B cell (primary cell): ENCODE measurements around the gene KYAT1. TPM values are rescaled to one million over a fixed set of nuclear protein-coding genes. Genes with fewer than 3 reads are reported as not detected.

Experiments
- ATAC-seq: fragments of 200-7000 bp; cut with Tn5 transposase; one replicate; pipeline ENCODE4 v1.10.0; 2021; ENCODE audit warnings: low read depth, mild to moderate bottlenecking, moderate number of reproducible peaks, moderate library complexity
- CTCF ChIA-PET: fragments of 350-600 bp; sonication (Branson Sonifier 250); formaldehyde crosslinking; loops from one replicate; lab custom pipeline; 2021; ENCODE audit warnings: antibody characterized with exemption, inconsistent platforms; lab: Charles Lee
- POLR2A ChIA-PET: fragments of 350-600 bp; sonication (Branson Sonifier 250); formaldehyde crosslinking; loops from one replicate; lab custom pipeline; 2021; ENCODE audit warnings: antibody characterized with exemption; lab: Charles Lee
- DNase-seq: peaks from one replicate; pipeline ENCODE4 v3.0.0; 2013
- H2AFZ ChIP-seq: 2 replicates; pipeline ENCODE4 v1.6.1; 2012; ENCODE audit warnings: mild to moderate bottlenecking, low read depth, low read length; ENCODE audit not compliant: insufficient read depth, poor library complexity, severe bottlenecking
- H3K27ac ChIP-seq, 2 donors: 1 replicate in 1 of 2; 2 replicates in 1 of 2; pipeline ENCODE4 v1.5.1; 2012 to 2013; ENCODE audit warnings: low read length in 2 of 2, mild to moderate bottlenecking in 2 of 2, moderate library complexity in 1 of 2
- H3K27me3 ChIP-seq, 4 experiments: fragments of 200-600 bp in 1 of 4; sonication (generic) in 1 of 4; replicated peaks in 1 of 4; 1 replicate in 2 of 4; 2 replicates in 2 of 4; pipeline versions ENCODE4 v1.6.1 to v1.7.0; 2013 to 2016; ENCODE audit warnings: low read length in 3 of 4, mild to moderate bottlenecking in 2 of 4, mixed read lengths in 1 of 4, moderate library complexity in 1 of 4; ENCODE audit not compliant: insufficient read depth in 4 of 4, control insufficient read depth in 3 of 4; ENCODE audit errors: control extremely low read depth in 1 of 4
- H3K36me3 ChIP-seq, 2 experiments: replicated peaks in 1 of 2; 1 replicate in 1 of 2; 2 replicates in 1 of 2; pipeline versions ENCODE4 v1.6.1 to v1.7.1; 2013; ENCODE audit warnings: low read length in 1 of 2; ENCODE audit not compliant: insufficient read depth in 2 of 2, control insufficient read depth in 1 of 2; ENCODE audit errors: control extremely low read depth in 1 of 2, extremely low read depth in 1 of 2
- H3K4me1 ChIP-seq, 2 donors: fragments of 200-600 bp in 1 of 2; sonication (generic) in 1 of 2; 1 replicate in 1 of 2; 2 replicates in 1 of 2; pipeline versions ENCODE4 v1.5.1 to v1.6.1; 2013 to 2017; ENCODE audit warnings: low read length in 2 of 2; ENCODE audit not compliant: control insufficient read depth in 2 of 2, insufficient read depth in 2 of 2
- H3K4me2 ChIP-seq: replicated peaks from 2 replicates; pipeline ENCODE3; 2012; ENCODE audit warnings: mild to moderate bottlenecking, low read depth, low read length; ENCODE audit not compliant: poor library complexity, severe bottlenecking
- H3K4me3 ChIP-seq, 5 experiments: fragments of 200-600 bp in 1 of 5; sonication (generic) in 1 of 5; 1 replicate in 3 of 5; 2 replicates in 2 of 5; pipeline versions ENCODE4 v1.5.1 to v1.7.0; 2011 to 2016; ENCODE audit warnings: low read length in 4 of 5, mild to moderate bottlenecking in 4 of 5, low read depth in 2 of 5, control low read depth in 1 of 5, moderate library complexity in 1 of 5; ENCODE audit not compliant: insufficient read depth in 1 of 5; ENCODE audit errors: control extremely low read depth in 1 of 5, extremely low read depth in 1 of 5
- H3K79me2 ChIP-seq: fragments of 200-600 bp; sonication (generic); one replicate; pipeline ENCODE4 v1.6.0; 2016; ENCODE audit warnings: low read length; ENCODE audit not compliant: control insufficient read depth, insufficient read depth
- H3K9ac ChIP-seq: fragments of 200-600 bp; sonication (generic); 2 replicates; pipeline ENCODE4 v1.6.1; 2017; ENCODE audit warnings: mild to moderate bottlenecking, low read length, moderate library complexity
- H3K9me3 ChIP-seq, 3 donors: one replicate each; pipeline versions ENCODE4 v1.6.1 to v1.7.1; 2013; ENCODE audit warnings: low read length in 2 of 3; ENCODE audit not compliant: control insufficient read depth in 2 of 3, insufficient read depth in 1 of 3; ENCODE audit errors: control extremely low read depth in 1 of 3
- H4K20me1 ChIP-seq: 2 replicates; pipeline ENCODE4 v1.6.0; 2012; ENCODE audit warnings: mild to moderate bottlenecking, low read length; ENCODE audit not compliant: insufficient read depth, control insufficient read depth, poor library complexity, severe bottlenecking
- H3K27ac Mint-ChIP-seq: one replicate; pipeline ENCODE4 v1.8.0; 2021; ENCODE audit warnings: mixed read lengths
- H3K27me3 Mint-ChIP-seq: one replicate; pipeline ENCODE4 v1.8.0; 2021; ENCODE audit warnings: mixed read lengths
- H3K4me1 Mint-ChIP-seq: one replicate; pipeline ENCODE4 v1.8.0; 2021; ENCODE audit warnings: mixed read lengths
- H3K4me3 Mint-ChIP-seq: one replicate; pipeline ENCODE4 v1.8.0; 2021; ENCODE audit warnings: mixed read lengths
- H3K9me3 Mint-ChIP-seq: one replicate; pipeline ENCODE4 v1.8.0; 2022; ENCODE audit warnings: mixed read lengths; ENCODE audit not compliant: insufficient read depth
- CTCF ChIP-seq: fragments of 200-600 bp; IDR thresholded peaks from one replicate; pipeline ENCODE4 v1.8.0; 2022; ENCODE audit warnings: antibody characterized with exemption, mild to moderate bottlenecking
- EZH2 ChIP-seq: IDR thresholded peaks from 2 replicates; pipeline ENCODE4 v1.6.1; 2012; ENCODE audit warnings: borderline replicate concordance, low read depth, mild to moderate bottlenecking, moderate library complexity, low read length; ENCODE audit not compliant: insufficient read depth, poor library complexity, severe bottlenecking
- WGBS: methylation state at CpG from one replicate; pipeline ENCODE4 v1.1.5; 2013; ENCODE audit warnings: missing lambda C conversion rate; ENCODE audit not compliant: insufficient coverage; 5-methylcytosine and 5-hydroxymethylcytosine counted together
- intact Hi-C: fragments of 100-400 bp; cut with micrococcal nuclease; formaldehyde crosslinking; loops from one replicate; pipeline ENCODE4 v1.10.0; 2022
- polyA plus RNA-seq: library from polyadenylated mRNA; depleted of rRNA; stranded (reverse); fragments of >200 nt; gene quantifications from 2 replicates; pipeline ENCODE4 v1.2.3, GENCODE V29; 2012
- total RNA-seq, 2 donors: library from RNA; stranded (reverse); fragments of 120-200 nt in 1 of 2; gene quantifications; 1 replicate in 1 of 2; 2 replicates in 1 of 2; pipeline versions ENCODE4 v1.2.3 to v1.2.4, GENCODE V29; 2013 to 2022

Gene KYAT1
- total and polyA plus RNA-seq, 2 donors (not counting 1 experiment from before 2014, with no cell fraction given), result 7.0 to 16.2 TPM

- CTCF ChIA-PET, result interaction anchor here (0.5 to 0.7 kb wide), 2 partner anchors 9 to 60 kb away, joined by 4 read pairs; no protein-coding TSS in a partner anchor
- H3K4me3 Mint-ChIP-seq, result peak within 1 kb of the TSS; percentile 91
- 8% methylated on average over 63 of the region's 64 CpGs for WGBS
Measured at GRCh38 chr9:128786681-128787601, 94.8 kb downstream of the KYAT1 start, which contains the start of gene TBC1D13. Gene TBC1D13, plus strand, starts transcription at chr9:128787253. Its CDS starts 101 bp downstream, at chr9:128787354.

More at GRCh38 chr9:128786681-128787601, 94.8 kb downstream of the KYAT1 start, which contains the start of gene TBC1D13:
- H3K36me3 ChIP-seq, result peaks cover 0 to 21% of the 10 kb centered on the region in 2 experiments
- peaks cover 5% of the 10 kb centered on the region for H4K20me1 ChIP-seq
- no peaks in the 10 kb centered on the region for H3K27me3 ChIP-seq
- peaks cover 33% of the 10 kb centered on the region for H3K79me2 ChIP-seq
- no peak for TF ChIP-seq CTCF
- TF ChIP-seq EZH2, result no peak
- no peaks in the 10 kb centered on the region for H3K9me3 Mint-ChIP-seq
- peaks cover under 1 to 7% (median 1%) of the 10 kb centered on the region in 3 donors for H3K9me3 ChIP-seq
- peak within 1 kb of the TSS; percentile 85 for H3K9ac ChIP-seq
- H3K27me3 Mint-ChIP-seq, result no peaks in the 10 kb centered on the region
- H3K27ac Mint-ChIP-seq, result peak within 1 kb of the TSS; percentile 85
- H3K4me2 ChIP-seq, result peak within 1 kb of the TSS; percentile 90
- DNase-seq, result peak; percentile 96
- intact Hi-C loops, result loop anchor here (1.0 to 2.0 kb wide), 8 partner anchors 15 to 416 kb away; partner anchors contain the start of genes ENDOG, GLE1, LRRC8A and SET
- POLR2A ChIA-PET, result interaction anchor here (0.6 to 0.7 kb wide), 4 partner anchors 31 to 353 kb away, joined by 3 to 4 read pairs (median 3); partner anchors contain the start of gene ENDOG
- H2AFZ ChIP-seq, result peak within 1 kb of the TSS; percentile 95
- peaks cover 18 to 21% of the 10 kb centered on the region in 2 donors for H3K4me1 ChIP-seq
- peak; percentile 96 for ATAC-seq
- peak within 1 kb of the TSS; percentile 71 to 94 (median 91) for H3K4me3 ChIP-seq
- peaks cover 24% of the 10 kb centered on the region for H3K4me1 Mint-ChIP-seq
- peak within 1 kb of the TSS; percentile 73 to 86 for H3K27ac ChIP-seq
